Daoy (cell line): Measurements from ENCODE around the gene FARP2. TPM values are rescaled to one million over a fixed set of nuclear protein-coding genes. Genes with fewer than 3 reads are reported as not detected.
A peak's percentile ranks its signal among the peaks of the same experiment; 100 is the strongest.
"Not testable (repeated sequence)": the region's sequence is repeated elsewhere in the genome, so short reads cannot be mapped to it uniquely, and the experiment has no call there.

Experiments used
- DNase-seq: peaks from one replicate; pipeline ENCODE4 v3.0.0-alpha.2; 2015; ENCODE audit warnings: low read depth
- total RNA-seq: library from RNA; depleted of rRNA; stranded (reverse); fragments of >200 nt; shearing (Covaris generic); gene quantifications from 2 replicates; pipeline ENCODE4 v1.2.3, GENCODE V29; 2014

The FARP2 gene
- total RNA-seq, 1 experiment from 2014 or later: 22.6 TPM

GRCh38 chr2:241410739-241411176 is 54.7 kb downstream of the FARP2 start:
- peak; percentile 73 for DNase-seq

GRCh38 chr2:241412144-241412543 is 56.1 kb downstream of the FARP2 start:
- peak; percentile 94 for DNase-seq

DNA sequence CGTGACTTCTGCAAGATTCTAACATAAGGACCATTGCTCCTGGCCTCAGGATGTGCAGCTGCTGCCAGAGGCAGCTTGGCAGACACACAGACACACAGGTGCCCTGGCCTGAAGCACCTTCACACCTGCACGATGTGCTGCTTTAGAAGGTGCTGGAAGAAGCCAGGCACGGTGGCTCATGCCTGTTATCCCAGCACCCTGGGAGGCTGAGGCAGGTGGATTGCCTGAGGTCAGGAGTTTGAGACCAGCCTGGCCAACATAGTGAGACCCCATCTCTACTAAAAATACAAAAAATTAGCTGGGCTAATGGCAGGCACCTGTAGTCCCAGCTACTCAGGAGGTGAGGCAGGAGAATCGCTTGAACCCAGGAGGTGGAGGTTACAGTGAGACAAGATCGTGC is 57.4 kb downstream of the FARP2 start:
- not testable (repeated sequence) for DNase-seq

DNA sequence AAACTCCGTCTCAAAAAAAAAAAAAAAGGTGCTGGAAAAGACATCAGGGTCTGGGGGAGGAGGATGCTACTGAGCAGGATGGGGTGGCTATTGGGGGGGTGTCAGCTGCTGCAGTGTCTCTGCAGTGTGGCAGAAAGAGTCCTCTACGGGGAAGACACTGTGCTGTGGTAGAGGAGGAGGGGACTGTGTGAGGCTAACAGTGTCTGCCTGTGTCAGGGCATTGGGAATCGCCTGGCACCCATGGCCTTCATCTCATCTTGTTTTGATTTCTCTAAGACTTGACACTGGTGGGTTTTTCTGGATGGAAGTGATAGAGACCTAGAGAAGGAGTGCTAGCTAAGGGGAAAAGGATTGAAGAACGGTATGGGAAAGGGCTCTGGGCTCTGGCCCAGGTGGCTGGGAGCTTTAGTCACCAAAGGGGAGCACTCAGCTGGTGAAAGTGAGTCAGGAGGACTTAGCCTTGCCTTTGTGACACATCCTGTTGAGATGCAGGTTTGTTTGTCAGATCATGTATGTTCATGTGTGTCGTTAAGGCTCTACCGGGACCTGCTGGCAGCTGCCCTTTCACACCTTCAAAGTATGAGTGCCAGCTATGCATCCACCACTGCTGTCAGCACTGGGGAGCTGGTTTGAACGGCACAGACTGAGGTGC is 58.0 kb downstream of the FARP2 start:
- peak; percentile 19 for DNase-seq

GRCh38 chr2:241415196-241415595 is 59.1 kb downstream of the FARP2 start:
- DNase-seq: no peak

GRCh38 chr2:241417626-241418025 is 61.5 kb downstream of the FARP2 start:
- DNase-seq: no peak

DNA sequence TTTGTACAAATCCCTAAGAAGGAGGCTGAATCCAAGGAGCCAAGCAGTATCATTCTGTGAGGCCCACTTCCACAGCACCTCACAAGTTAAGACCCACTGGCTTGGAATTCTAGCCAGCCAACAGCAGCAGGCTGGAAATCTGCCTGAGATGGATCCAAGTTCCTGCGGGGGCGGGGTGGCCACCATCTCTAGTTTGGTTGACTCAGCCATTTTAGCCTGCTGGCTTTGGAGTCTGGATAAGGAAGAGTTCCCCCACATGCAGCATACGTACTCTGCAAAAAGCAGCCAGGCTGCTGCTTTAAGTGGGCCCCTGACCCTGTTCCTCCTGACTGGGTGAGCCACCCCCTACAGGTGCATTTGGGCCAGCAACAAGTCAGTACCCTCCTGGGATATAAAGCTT is 65.2 kb downstream of the FARP2 start:
- no peak for DNase-seq

DNA sequence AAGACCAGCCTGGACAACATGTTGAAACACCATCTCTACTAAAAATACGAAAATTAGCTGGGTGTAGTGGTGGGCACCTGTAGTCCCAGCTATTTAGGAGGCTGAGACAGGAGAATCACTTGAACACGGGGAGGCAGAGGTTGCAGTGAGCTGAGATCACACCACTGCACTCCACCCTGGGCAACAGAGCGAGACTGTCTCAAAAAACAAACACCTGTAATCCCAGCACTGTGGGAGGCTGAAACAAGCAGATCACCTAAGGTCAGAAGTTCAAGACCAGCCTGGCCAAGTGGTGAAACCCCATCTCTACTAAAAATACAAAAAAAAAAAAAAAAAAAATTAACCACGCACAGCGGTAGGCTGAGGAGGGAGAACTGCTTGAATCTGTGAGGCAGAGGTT is 65.9 kb downstream of the FARP2 start:
- not testable (repeated sequence) for DNase-seq

DNA sequence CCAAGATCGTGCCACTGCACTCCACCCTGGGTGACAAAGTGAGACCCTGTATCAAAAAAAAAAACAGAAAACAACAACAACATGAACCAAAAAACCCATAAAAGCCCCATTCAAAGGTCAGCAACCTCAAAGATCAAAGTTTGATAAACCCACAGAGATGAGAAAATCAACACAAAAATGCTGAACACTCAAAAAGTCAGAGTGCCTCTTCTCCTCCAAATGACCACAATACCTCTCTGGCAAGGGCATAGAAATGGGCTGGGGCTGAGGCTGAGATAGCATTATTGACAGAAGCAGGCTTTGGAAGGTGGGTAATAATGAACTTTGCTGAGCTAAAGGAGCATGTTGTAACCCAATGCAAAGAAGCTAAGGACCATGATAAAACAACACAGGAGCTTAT is 66.3 kb downstream of the FARP2 start:
- DNase-seq: no peak

GRCh38 chr2:241423489-241423888 is 67.4 kb downstream of the FARP2 start:
- not testable (repeated sequence) for DNase-seq

DNA sequence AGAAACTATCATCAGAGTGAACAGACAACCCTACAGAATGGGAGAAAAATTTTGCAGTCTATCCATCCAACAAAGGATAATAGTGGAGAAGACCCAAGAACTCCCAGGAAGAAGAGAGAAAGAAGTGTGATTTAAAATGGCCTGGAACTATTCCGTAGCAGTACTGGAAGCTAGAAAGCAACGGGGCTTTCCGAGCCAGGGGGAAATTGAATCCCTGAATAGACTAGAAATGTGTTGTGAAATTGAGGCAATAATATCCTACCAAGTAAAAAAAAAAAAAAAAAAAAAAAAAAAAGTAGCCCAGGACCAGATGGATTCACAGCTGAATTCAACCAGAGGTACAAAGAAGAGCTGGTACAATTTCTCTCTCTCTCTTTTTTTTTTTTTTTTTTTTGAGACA is 69.3 kb downstream of the FARP2 start:
- no peak for DNase-seq

- DNase-seq: no peak
These were observed 74.1 kb downstream of the FARP2 start for GRCh38 chr2:241430178-241430577.

GRCh38 chr2:241432824-241433448 is 76.9 kb downstream of the FARP2 start:
- DNase-seq: no peak

DNA sequence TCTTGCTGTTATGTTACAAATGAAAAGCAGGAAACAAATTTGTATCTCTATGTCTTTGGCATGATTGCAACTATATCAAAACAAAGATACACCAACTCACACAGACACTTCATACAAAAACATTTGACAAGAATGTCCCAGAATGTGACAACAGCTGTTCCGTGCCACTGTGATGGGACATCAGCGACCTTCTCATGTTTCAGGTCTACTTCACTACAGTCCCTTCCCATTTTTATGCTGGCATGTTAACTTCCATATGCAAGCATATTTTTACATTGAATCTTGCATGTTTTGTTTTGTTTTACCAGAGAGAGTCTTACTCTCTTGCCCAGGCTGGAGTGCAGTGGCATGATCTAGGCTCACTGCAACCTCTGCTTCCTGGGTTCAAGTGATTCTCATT is 81.1 kb downstream of the FARP2 start:
- no peak for DNase-seq

- DNase-seq: no peak
These were observed 85.4 kb downstream of the FARP2 start for GRCh38 chr2:241441492-241441891.

DNA sequence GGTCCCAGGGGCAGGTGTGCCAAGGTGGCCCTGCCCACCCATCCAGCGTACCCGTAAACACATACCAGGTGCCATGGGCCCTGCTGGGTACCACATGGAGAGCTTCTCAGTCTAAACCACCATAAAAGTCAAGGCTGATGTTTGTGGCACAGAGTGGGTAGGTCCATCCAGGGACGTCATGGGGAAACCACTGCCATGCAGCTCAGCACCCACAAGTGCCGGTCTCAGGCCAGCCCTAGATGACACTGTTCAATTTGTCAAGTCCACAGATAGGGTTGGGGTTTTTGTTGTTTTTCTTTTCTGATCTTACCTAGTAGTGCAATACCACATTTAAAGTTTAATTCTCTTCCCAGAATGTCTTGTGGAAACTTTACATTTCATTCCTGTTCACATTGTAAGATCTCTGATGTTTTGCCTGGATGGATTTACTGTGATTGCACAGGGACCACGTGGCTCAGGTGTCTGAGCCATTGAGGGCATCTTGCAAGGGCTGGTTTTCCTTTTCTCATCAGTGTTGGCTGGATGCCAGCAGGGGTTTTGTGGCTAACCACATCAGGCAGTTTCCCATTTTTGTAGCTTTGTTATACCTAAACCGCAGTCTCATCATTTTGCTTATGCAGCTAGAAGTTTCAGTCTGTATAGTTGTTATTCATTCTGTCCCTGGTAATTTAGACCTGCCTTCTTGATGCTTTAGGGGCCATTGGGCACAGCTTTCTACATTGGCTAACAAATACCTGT is 87.6 kb downstream of the FARP2 start:
- peak; percentile 85 for DNase-seq

DNA sequence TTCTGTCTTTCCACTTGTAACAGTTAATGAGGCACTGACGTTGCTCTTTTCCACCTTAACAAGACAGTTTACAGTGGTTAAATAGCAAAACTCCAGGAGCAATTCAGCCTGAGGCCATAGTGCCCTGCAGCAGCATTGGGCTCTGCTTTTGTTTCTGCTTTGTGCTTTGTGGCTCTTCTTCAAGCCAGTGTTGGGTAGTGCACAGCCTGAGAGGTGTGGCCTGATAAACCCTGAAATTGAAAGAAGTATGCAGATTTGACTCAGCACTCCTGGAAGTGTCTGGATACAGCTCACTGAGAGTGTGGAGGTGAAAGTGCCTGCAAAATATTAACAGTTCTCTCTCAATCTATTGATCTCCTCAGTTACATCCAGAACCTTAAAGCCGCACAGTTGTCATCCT is 89.3 kb downstream of the FARP2 start:
- DNase-seq: no peak

DNA sequence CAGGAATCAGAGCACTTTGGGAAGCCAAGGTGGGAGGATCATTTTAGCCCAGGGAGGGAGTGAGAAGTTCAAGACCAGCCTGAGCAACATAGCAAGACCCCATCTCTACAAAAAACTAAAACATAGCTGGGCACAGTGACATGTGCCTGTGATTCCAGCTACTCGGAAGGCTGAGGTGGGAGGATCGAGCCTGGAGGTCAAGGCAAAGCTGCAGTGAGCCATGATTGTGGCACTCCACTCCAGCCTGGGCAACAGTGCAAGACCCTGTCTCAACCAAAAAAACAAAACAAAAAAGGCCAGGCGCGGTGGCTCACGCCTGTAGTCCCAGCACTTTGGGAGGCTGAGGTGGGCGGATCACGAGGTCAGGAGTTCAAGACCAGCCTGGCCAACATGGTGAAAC is 94.0 kb downstream of the FARP2 start:
- DNase-seq: not testable (repeated sequence)

DNA sequence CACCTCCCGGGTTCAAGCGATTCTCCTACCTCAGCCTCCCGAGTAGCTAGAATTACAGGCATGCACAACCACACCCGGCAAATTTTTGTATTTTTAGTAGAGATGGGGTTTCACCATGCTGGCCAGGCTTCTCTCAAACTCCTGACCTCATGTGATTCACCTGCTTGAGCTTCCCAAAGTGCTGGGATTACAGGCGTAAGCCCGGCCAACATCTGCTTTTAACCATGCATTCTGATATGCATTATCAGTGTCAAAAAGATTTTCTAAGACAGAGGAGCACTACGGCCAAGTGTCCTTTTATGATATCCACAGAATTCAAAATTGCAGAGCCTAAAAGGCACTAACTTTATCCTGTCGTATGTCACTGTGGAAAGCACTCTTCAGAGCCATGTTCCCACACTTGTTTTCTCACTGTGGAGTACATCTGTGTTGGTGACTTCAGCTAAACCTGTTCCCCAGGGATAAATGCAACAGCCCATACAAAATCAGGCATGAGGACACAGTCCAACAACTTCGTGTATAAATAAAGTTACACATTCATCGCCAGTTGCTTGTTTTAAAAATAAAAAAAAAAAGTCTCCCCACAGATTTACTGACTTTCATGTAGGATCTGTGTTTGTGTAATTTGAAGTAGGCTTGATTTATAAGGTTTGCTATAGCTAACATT is 95.9 kb downstream of the FARP2 start:
- no peak for DNase-seq

- not testable (repeated sequence) for DNase-seq
These were observed 97.8 kb downstream of the FARP2 start for GRCh38 chr2:241453919-241454318.

- DNase-seq: no peak
These were observed 98.9 kb downstream of the FARP2 start for GRCh38 chr2:241454837-241455485.

DNA sequence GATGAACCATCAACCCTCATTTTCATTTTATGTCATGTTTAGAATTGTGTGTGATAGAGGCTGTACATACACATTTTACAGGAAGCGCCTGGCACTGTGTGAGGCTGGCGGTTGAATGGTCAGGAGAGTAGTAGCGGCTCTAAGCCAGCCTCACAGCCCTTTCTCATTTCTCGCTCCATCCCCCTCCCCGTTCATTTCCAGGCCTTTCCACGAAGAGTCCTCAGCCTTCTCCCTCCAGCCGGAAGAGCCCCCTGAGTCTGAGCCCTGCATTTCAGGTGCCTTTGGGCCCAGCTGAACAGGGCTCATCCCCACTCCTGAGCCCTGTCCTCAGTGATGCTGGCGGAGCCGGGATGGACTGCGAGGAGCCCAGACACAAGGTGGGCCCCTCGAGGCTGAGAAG is 100.5 kb downstream of the FARP2 start:
- no peak for DNase-seq
